ENCODE results near the gene TMEM254.
"Not testable (repeated sequence)": the region's sequence is repeated elsewhere in the genome, so short reads cannot be mapped to it uniquely, and the experiment has no call there.

TMEM254 gene, protein sequence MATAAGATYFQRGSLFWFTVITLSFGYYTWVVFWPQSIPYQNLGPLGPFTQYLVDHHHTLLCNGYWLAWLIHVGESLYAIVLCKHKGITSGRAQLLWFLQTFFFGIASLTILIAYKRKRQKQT

DNA sequence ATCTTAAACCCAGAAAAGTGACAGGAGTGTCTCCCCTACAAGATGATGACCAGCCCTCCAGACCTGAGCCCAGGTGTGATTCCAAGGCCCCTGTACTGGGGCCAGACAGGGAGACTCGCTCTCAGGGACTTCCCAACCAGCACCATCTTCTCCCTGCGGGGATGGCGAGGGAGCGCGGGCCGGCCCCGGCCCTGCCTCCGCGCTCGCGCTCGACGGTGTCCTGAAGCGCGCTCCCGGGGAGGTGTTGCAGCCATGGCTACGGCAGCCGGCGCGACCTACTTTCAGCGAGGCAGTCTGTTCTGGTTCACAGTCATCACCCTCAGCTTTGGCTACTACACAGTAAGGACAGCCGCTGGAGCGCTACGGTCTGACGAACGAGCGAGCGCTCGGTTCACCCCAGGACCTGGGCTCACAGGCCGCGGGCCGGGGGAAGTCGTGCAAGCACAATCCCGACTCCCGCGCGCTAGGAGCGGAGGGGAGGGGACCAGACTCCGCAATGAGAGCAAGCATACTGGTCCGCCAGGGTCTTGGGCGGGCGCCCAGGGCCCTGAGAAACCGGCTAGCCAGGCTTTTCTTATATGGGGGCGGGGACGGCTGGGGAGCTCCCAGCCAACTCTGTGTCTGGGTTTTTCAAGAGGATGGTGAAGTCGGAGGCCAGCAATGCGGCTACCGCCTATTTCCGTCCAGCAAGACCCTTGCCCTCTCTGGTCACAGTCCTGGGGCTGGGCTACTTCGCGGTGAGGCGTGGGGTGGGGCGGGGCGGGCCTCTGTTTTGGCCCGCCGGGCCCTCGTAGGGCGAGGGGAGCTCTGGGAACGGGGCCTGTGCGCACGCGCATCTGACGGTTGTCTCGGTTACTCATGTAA lies at the start of gene TMEM254:
Gene TMEM254, plus strand, starts transcription at position 218 of the 864 bp plus-strand sequence. Its CDS starts 35 bp downstream, at position 253.
- peak; percentile 43 for DNase-seq (ENCODE audit: low read depth)

GRCh38 chr10:80029205-80029604 lies 49.3 kb upstream of the TMEM254 start:
- DNase-seq (ENCODE audit: low read depth), result not testable (repeated sequence)

DNA sequence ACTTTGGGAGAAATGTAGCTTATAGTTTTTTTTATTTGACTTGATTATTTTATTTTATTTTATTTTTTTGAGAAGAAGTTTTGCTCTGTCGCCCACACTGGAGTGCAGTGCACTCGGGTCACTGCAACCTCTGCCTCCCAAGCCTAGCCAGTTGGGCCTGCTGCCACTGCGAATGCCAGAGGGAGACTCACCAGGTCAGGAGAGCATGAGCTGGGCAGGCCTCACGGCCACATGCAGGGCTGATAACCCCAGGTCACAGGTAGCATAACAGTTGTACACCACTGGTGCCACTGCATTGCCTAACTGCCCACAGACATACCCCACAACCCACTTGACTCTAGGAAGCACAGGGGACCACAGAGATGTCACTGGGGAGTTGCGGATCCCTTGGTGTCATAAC lies 48.6 kb upstream of the TMEM254 start:
- not testable (repeated sequence) for DNase-seq (ENCODE audit: low read depth)

DNA sequence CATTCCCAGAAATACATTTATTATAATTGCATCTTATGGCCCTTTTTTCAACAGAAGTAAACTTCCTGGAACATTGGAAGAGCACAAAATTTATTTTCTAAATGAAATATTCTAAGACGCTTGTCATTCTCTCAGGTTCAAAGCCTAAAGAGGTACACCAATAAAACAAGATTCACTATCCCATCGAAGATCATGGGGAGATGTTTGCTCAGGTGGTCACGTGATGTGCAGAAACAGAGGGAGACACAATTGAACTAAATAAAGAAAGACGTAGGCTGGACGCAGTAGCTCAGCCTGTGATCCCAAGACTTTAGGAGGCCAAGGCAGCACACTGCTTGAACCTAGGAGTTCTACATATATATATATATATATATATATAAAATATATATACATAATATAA lies 46.0 kb upstream of the TMEM254 start:
- no peak for DNase-seq (ENCODE audit: low read depth)

- not testable (repeated sequence) for DNase-seq (ENCODE audit: low read depth)
These were observed 43.7 kb upstream of the TMEM254 start for GRCh38 chr10:80034766-80035165.

DNA sequence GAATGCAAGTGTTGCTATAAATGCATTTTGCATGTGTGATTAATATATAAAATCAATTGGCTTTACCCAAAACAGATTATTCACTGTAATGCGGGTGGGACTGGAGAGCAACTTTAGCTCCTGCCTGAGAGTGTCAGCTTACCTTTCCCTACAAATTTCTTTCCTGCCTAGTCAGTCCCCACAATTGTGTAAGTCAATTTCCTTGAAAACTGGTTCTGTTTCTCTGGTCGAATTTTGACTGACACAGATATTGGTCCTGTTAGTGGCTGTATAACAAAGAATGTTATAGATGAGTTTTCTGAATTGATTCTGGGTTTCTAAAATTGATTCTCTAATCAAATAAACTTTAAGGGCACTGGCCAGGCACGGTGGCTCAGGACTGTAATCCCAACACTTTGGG lies 43.0 kb upstream of the TMEM254 start:
- DNase-seq (ENCODE audit: low read depth), result not testable (repeated sequence)

DNA sequence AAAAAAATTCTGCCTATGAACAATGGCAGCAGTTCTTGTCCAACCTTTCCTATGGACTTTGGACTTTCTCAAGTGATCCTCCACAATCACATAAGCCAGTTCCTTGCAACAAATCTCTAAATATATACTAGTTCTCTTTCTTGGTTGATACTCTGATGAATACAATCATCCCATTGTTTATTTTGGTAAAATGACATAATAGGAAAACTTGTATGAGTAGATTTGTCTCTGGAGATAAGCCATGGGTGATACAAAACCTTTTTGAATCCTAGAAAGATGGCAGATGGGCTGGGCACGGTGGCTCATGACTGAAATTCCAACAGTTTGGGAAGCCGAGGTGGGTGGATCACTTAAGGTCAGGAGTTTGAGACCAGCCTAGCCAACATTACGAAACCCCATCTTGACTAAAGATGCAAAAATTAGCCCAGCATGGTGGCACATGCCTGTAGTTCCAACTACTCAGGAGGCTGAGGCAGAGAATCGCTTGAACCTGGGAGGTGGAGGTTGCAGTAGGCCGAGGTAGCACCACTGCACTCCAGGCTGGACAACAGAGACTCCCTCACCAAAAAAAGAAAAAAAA lies 41.5 kb upstream of the TMEM254 start:
- not testable (repeated sequence) for DNase-seq (ENCODE audit: low read depth)

DNA sequence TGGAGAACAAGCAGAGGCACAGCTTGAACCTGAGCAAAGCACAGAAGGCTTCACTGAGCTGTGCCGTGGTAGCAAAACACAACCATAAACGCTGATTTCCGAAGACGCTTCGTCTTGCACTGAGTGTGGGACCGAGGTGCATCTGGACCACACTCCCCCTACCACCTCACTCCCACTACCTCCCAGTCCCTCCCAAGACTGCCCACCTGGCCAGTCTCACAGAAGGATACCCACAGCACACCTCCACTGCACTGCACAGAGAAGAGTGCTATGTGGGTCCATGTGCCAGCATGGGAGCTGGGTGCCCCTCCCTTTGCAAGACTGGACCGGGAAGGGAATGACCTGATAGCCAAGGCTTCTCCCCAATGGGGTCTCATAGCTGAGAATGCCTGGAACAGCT lies 40.2 kb upstream of the TMEM254 start:
- DNase-seq (ENCODE audit: low read depth), result not testable (repeated sequence)

GRCh38 chr10:80041162-80041561 lies 37.3 kb upstream of the TMEM254 start:
- no peak for DNase-seq (ENCODE audit: low read depth)

DNA sequence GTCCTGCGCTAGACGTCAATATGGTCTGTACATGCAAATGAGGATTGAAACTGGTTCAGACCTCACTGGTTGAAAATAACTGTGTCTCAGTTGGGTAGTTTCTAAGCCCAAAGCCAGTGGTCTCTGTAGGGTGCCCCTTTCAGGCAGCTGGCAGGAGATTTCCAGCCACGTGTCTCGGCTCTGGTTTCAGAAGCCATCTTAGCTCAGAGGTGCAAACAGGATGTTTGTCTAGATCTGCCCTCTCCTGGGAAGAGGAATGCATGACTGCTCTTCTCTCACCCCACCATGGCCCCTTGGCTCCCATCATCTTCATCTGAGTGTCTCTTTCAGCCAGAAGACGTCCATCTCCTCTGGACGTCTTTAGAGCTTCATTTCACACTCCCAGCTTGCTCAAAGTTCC lies 33.5 kb upstream of the TMEM254 start:
- not testable (repeated sequence) for DNase-seq (ENCODE audit: low read depth)

DNA sequence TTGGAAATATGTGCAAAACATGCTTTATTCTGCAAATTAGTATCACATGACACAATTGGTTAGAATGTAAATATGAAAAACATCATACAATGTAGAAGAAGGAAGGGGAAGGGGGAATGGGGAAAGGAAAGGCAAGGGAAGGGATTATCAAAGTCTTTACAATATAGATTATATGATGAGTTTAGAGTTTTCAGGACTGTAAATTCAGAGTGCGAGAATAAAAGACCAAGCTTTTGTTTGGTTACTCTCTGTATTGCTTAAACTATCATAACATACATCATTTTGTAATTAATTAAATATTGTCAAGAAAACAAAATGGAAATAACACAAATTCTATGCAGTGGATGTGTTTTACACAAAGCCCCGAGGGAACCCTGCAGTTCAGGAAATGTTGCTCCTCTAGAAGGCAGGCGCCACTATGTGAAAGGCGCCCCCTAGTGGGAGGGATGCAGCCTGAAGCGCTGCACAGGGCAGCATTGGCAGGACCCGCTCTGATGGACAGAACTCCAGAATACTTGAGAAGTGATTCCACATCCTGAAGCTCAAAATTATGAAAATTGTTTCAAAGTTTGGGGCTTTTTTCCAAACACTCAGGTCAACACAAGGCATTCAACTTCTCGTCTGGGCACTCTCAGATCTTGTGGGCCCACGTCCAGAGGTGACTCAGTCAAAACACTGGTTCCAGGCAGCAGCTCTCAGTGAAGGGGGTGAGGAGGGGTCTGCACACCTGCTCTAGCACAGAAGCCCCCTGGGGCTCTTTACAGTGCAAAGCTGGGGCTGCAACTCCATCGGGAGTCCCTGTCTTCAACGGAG lies 31.6 kb upstream of the TMEM254 start:
- DNase-seq (ENCODE audit: low read depth), result peak; percentile 20

- DNase-seq (ENCODE audit: low read depth), result no peak
These were observed 27.7 kb upstream of the TMEM254 start for GRCh38 chr10:80050752-80051151.

DNA sequence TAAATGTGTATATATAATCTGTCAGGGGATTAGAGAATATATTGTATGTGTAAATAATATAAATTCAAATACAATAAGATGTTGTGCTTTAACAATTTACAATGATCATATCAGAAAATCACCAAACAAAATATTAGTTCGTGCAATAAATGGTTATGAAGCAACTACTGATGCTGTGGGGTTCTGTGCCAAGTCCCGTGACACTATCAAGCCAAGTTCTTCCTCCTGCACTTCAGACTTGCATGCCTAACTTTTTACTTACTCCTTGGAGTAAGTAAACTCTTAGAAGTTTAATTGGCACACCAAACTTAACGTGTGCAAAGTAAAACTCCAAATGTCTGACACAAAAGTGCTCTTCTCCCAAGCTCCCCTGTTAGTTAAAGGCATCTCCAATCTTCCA lies 26.5 kb upstream of the TMEM254 start:
- no peak for DNase-seq (ENCODE audit: low read depth)

GRCh38 chr10:80055760-80056159 lies 22.7 kb upstream of the TMEM254 start:
- DNase-seq (ENCODE audit: low read depth), result no peak

DNA sequence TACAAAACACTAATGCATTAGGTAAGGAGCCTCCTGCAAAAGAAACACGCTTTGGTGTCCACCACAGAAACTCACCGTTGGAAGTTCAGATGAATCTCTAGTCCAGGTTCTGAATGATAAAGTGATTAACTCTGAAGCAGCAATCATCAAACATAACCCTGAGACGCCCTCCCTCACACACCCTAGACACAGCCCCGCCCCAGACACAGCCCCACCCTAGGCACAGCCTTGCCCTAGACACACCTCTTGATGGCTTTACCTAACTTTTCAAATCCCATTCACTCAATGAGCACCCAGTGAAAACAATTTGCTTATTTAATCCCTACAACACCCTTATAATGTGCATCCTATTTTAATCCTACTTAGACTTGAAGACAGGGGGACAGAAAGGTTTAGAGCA lies 21.3 kb upstream of the TMEM254 start:
- no peak for DNase-seq (ENCODE audit: low read depth)

- no peak for DNase-seq (ENCODE audit: low read depth)
These were observed 14.2 kb upstream of the TMEM254 start for GRCh38 chr10:80064120-80064886.

- no peak for DNase-seq (ENCODE audit: low read depth)
These were observed 11.7 kb upstream of the TMEM254 start for GRCh38 chr10:80066809-80067208.

- not testable (repeated sequence) for DNase-seq (ENCODE audit: low read depth)
These were observed 10.6 kb upstream of the TMEM254 start for GRCh38 chr10:80067821-80068220.

GRCh38 chr10:80068270-80068669 lies 10.2 kb upstream of the TMEM254 start:
- no peak for DNase-seq (ENCODE audit: low read depth)

DNA sequence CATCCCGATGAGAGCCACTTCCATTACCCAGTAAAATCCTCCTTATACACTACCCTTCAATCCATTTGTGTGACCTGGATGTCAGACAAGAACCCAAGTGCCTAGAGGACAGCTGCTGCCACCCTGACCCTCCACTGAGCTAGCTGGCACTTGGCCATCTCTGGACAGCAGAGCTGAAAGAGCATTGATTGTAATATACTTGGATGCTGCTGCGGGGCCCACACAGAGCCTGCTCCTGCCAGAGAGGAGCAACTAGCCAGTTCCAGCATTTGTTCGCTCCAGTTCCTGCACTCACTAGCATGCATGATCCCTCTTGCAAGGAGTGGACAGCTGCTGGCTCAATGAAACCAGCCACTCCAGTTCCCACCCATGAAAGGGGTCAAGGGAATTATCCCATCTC lies 8.4 kb upstream of the TMEM254 start:
- no peak for DNase-seq (ENCODE audit: low read depth)

- no peak for DNase-seq (ENCODE audit: low read depth)
These were observed 5.9 kb upstream of the TMEM254 start for GRCh38 chr10:80072584-80072983.

DNA sequence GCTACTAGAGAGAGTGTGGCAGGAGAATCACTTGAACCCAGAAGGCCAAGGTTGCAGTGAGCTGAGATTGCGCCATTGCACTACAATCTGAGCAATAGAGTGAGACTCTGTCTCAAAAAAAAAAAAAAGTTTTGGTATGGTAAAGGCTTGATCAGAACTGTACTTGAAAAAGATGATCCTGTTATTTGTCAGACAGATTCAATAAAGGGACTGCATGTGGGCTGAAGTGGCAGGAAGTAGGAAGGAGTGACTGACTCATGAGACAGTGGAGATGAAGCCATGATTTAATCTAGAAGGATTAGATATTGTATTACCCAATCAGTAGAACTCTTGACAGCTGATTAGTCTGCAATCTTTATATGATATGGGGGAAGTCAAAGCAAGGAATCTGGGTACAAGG lies 2.7 kb upstream of the TMEM254 start:
- no peak for DNase-seq (ENCODE audit: low read depth)

Measured in non-pigmented ciliary epithelial cell (primary cell).